D721Med (cell line): ENCODE data around the gene GEMIN7.

Source experiments
- DNase-seq: peaks from one replicate; pipeline ENCODE4 v3.0.0; 2011; ENCODE audit warnings: low spot score; ENCODE audit not compliant: insufficient read length
- FAIRE-seq: peaks from 2 replicates; lab custom pipeline; 2011; peaks lifted over from hg19 to GRCh38; lab: Jason Lieb, UNC
- CTCF ChIP-seq: IDR thresholded peaks from 2 replicates; pipeline ENCODE4 v1.5.1; 2012; ENCODE audit warnings: mild to moderate bottlenecking, control low read depth; ENCODE audit not compliant: insufficient read depth; ENCODE audit errors: missing control alignments

GEMIN7 gene

GRCh38 chr19:45078390-45079062, 534 bp upstream of the GEMIN7 start:
- TF ChIP-seq CTCF = no peak
- FAIRE-seq (no peak), DNase-seq (no peak)

- no peak for FAIRE-seq
- no peak for DNase-seq
- TF ChIP-seq CTCF = no peak
Observed at GRCh38 chr19:45079911-45080370, 881 bp downstream of the GEMIN7 start.

GRCh38 chr19:45082170-45082569, 3.1 kb downstream of the GEMIN7 start:
- FAIRE-seq (no peak), DNase-seq (no peak)
- TF ChIP-seq CTCF = no peak

- DNase-seq (no peak), FAIRE-seq (no peak)
- TF ChIP-seq CTCF = no peak
Observed at GRCh38 chr19:45086480-45086879, 7.4 kb downstream of the GEMIN7 start.

GRCh38 chr19:45087531-45087930, 8.5 kb downstream of the GEMIN7 start:
- FAIRE-seq = no peak
- no peak for DNase-seq
- TF ChIP-seq CTCF = no peak

GRCh38 chr19:45090034-45090433, 11.0 kb downstream of the GEMIN7 start:
- FAIRE-seq (no peak), DNase-seq (no peak)
- no peak for TF ChIP-seq CTCF

GRCh38 chr19:45090606-45091005, 11.5 kb downstream of the GEMIN7 start:
- FAIRE-seq (no peak), DNase-seq (no peak)
- TF ChIP-seq CTCF = no peak
